ENCODE measurements around the gene TBK1. TPM values are rescaled to one million over a fixed set of nuclear protein-coding genes. Genes with fewer than 3 reads are reported as not detected.

TBK1 gene
- total and polyA plus RNA-seq, 2 of the 13 experiments (the other 11 are each of a cell fraction or from before 2014, with no cell fraction given), result 10.3 to 25.2 TPM

- TF ChIP-seq, protein P1, sequence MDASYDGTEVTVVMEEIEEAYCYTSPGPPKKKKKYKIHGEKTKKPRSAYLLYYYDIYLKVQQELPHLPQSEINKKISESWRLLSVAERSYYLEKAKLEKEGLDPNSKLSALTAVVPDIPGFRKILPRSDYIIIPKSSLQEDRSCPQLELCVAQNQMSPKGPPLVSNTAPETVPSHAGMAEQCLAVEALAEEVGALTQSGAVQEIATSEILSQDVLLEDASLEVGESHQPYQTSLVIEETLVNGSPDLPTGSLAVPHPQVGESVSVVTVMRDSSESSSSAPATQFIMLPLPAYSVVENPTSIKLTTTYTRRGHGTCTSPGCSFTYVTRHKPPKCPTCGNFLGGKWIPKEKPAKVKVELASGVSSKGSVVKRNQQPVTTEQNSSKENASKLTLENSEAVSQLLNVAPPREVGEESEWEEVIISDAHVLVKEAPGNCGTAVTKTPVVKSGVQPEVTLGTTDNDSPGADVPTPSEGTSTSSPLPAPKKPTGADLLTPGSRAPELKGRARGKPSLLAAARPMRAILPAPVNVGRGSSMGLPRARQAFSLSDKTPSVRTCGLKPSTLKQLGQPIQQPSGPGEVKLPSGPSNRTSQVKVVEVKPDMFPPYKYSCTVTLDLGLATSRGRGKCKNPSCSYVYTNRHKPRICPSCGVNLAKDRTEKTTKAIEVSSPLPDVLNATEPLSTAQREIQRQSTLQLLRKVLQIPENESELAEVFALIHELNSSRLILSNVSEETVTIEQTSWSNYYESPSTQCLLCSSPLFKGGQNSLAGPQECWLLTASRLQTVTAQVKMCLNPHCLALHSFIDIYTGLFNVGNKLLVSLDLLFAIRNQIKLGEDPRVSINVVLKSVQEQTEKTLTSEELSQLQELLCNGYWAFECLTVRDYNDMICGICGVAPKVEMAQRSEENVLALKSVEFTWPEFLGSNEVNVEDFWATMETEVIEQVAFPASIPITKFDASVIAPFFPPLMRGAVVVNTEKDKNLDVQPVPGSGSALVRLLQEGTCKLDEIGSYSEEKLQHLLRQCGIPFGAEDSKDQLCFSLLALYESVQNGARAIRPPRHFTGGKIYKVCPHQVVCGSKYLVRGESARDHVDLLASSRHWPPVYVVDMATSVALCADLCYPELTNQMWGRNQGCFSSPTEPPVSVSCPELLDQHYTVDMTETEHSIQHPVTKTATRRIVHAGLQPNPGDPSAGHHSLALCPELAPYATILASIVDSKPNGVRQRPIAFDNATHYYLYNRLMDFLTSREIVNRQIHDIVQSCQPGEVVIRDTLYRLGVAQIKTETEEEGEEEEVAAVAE (CRISPR knock-in tag; IDR thresholded peaks at IDR 0.05; ENCODE audit: borderline replicate concordance), result peak; percentile 38; the same call in 1 of the 2 replicates
- peak; percentile 29; the same call in 1 of the 2 replicates for TF ChIP-seq ZNF264 (CRISPR knock-in tag; IDR thresholded peaks at IDR 0.05)
- TF ChIP-seq ZNF451 (CRISPR knock-in tag; IDR thresholded peaks at IDR 0.05), result peak; percentile 76; the same call in 1 of the 2 replicates
- peak; percentile 94 for TF ChIP-seq PHF8 (CRISPR knock-in tag; IDR thresholded peaks at IDR 0.05)
- peak; percentile 58 to 87 for TF ChIP-seq HMGXB4 (CRISPR knock-in tag; IDR thresholded peaks at IDR 0.05; ENCODE audit: borderline replicate concordance in 1 of 2, low read depth in 1 of 2)
- TF ChIP-seq ZMAT3 (CRISPR knock-in tag; conservative IDR thresholded peaks at IDR 0.05), result peak; percentile 0
- TF ChIP-seq ZNF337 (CRISPR knock-in tag; IDR thresholded peaks at IDR 0.05; ENCODE audit: borderline replicate concordance, low read depth), result no peak; the same call in 1 of the 2 replicates
- 0 out of 2 replicates have a peak, but pooled peaks have one; percentile 65 for TF ChIP-seq NFATC3 (CRISPR knock-in tag; IDR thresholded peaks at IDR 0.05)
- TF ChIP-seq TERF1 (CRISPR knock-in tag; IDR thresholded peaks at IDR 0.05), result peak; percentile 69; the same call in 1 of the 2 replicates
- TF ChIP-seq CSRNP2 (CRISPR knock-in tag; conservative IDR thresholded peaks at IDR 0.05; ENCODE audit: low read depth), result 0 out of 2 replicates have a peak, but pooled peaks have one; percentile 69
- TF ChIP-seq ZNF776 (CRISPR knock-in tag; IDR thresholded peaks at IDR 0.05), result peak; percentile 86; the same call in 1 of the 2 replicates
- peak; percentile 32; the same call in 1 of the 2 replicates for TF ChIP-seq ZMYM3 (CRISPR knock-in tag; IDR thresholded peaks at IDR 0.05)
- peak; percentile 89 for TF ChIP-seq KDM5B (CRISPR knock-in tag; IDR thresholded peaks at IDR 0.05; ENCODE audit: borderline replicate concordance)
- 0 out of 2 replicates have a peak, but pooled peaks have one; percentile 10 for TF ChIP-seq ZNF235 (CRISPR knock-in tag; IDR thresholded peaks at IDR 0.05; ENCODE audit: borderline replicate concordance)
- 0 out of 2 replicates have a peak, but pooled peaks have one; percentile 2 for TF ChIP-seq NFKBIZ (CRISPR knock-in tag; IDR thresholded peaks at IDR 0.05)
- peak; percentile 28; the same call in 1 of the 2 replicates for TF ChIP-seq ZNF276 (CRISPR knock-in tag; IDR thresholded peaks at IDR 0.05; ENCODE audit: low read depth)
Measured at GRCh38 chr12:64404470-64405256, 47.3 kb upstream of the TBK1 start (continued).
